K562 (cell line): ENCODE results near the gene SMURF1. TPM values are rescaled to one million over a fixed set of nuclear protein-coding genes. Genes with fewer than 3 reads are reported as not detected.

Source experiments
- CHD2 ChIP-seq: IDR thresholded peaks from 2 replicates; pipeline ENCODE4 v1.6.1; 2011; ENCODE audit warnings: low read depth, low read length
- E2F4 ChIP-seq: sonication (generic); formaldehyde crosslinking; IDR thresholded peaks from 2 replicates; pipeline ENCODE4 v1.8.0; 2022; ENCODE audit warnings: mild to moderate bottlenecking, low read depth, missing genetic modification reagents
- HCFC1 ChIP-seq: IDR thresholded peaks from 2 replicates; pipeline ENCODE4 v1.6.1; 2012; ENCODE audit warnings: low read depth, low read length, improper control_type of control experiment
- HMGXB4 ChIP-seq: sonication (generic); formaldehyde crosslinking; IDR thresholded peaks from 2 replicates; pipeline ENCODE4 v1.8.1; 2023; ENCODE audit warnings: mild to moderate bottlenecking, missing genetic modification reagents
- JUNB ChIP-seq: fragments of 450-650 bp; formaldehyde crosslinking; conservative IDR thresholded peaks from 2 replicates; pipeline ENCODE4 v1.4.0; 2020; ENCODE audit warnings: mild to moderate bottlenecking
- MITF ChIP-seq: IDR thresholded peaks from 2 replicates; pipeline ENCODE4 v1.6.1; 2014; ENCODE audit warnings: antibody characterized with exemption
- NRF1 ChIP-seq, 2 experiments: fragments of 450-650 bp; IDR thresholded peaks in 1 of 2; conservative IDR thresholded peaks in 1 of 2; 2 replicates each; pipeline ENCODE4 v1.6.1; 2014; ENCODE audit warnings: mild to moderate bottlenecking in 2 of 2
- PKNOX1 ChIP-seq: fragments of 450-650 bp; IDR thresholded peaks from 2 replicates; pipeline ENCODE4 v1.6.1; 2016
- PTBP1 ChIP-seq: fragments of 200-400 bp; formaldehyde crosslinking; IDR thresholded peaks from 2 replicates; pipeline ENCODE4 v1.6.1; 2017; ENCODE audit warnings: low read depth, low read length
- SMAD3 ChIP-seq: fragments of 450-650 bp; formaldehyde crosslinking; conservative IDR thresholded peaks from 2 replicates; pipeline ENCODE4 v1.4.0; 2020; ENCODE audit warnings: mild to moderate bottlenecking
- XRCC5 ChIP-seq: fragments of 200-400 bp; formaldehyde crosslinking; IDR thresholded peaks from 2 replicates; pipeline ENCODE4 v1.6.1; 2017; ENCODE audit warnings: low read depth, mild to moderate bottlenecking, low read length
- ZNF280B ChIP-seq: fragments of 250-450 bp; sonication (Bioruptor Pico); IDR thresholded peaks from 2 replicates; pipeline ENCODE4 v1.5.1; 2021; ENCODE audit warnings: mild to moderate bottlenecking
- ZNF592 ChIP-seq: fragments of 450-650 bp; IDR thresholded peaks from 2 replicates; pipeline ENCODE4 v1.6.1; 2017; ENCODE audit warnings: antibody characterized with exemption, mild to moderate bottlenecking
- ZNF764 ChIP-seq: fragments of 250-450 bp; sonication (Bioruptor Pico); IDR thresholded peaks from 2 replicates; pipeline ENCODE4 v1.4.0; 2020; ENCODE audit warnings: low read depth, mild to moderate bottlenecking, moderate library complexity
- polyA plus RNA-seq, 8 experiments: library from polyadenylated mRNA; depleted of rRNA in 4 of 8; stranded (reverse) in 5 of 8; unstranded in 3 of 8; fragments of >200 nt; fragmentation: Nextera tagmentation in 2 of 8; fragmentation: Illumina TruSeq in 1 of 8; extraction: Ambion mirVana in 2 of 8; extraction: Trizol in 1 of 8; gene quantifications; 2 replicates each; pipeline versions ENCODE4 v1.2.1 to v1.2.3, GENCODE V29; 2011 to 2014; ENCODE audit warnings: inconsistent platforms in 1 of 8, missing spikeins in 1 of 8
- total RNA-seq, 7 experiments: library from RNA; depleted of rRNA in 6 of 7; stranded (reverse); fragments of >200 nt in 6 of 7; fragmentation: Illumina TruSeq in 2 of 7; extraction: Trizol in 2 of 7; gene quantifications; 2 replicates each; pipeline versions ENCODE4 v1.2.1 to v1.2.3, GENCODE V29; 2011 to 2021; ENCODE audit warnings: low replicate concordance in 1 of 7

Gene SMURF1
- total and polyA plus RNA-seq, 9 of the 15 experiments (the other 6 are each of a cell fraction or from before 2014, with no cell fraction given): 1.0 to 20.1 (median 12.6) TPM

GRCh38 chr7:99143853-99144672, at the start of gene SMURF1 (continued):
- TF ChIP-seq PKNOX1 (peak; percentile 46), JUNB (no peak), HCFC1 (no peak), PTBP1 (no peak), MITF (no peak), SMAD3 (0 out of 2 replicates have a peak, but pooled peaks have one; percentile 41), ZNF592 (peak; percentile 48; the same call in 1 of the 2 replicates), ZNF280B (CRISPR knock-in tag) (0 out of 2 replicates have a peak, but pooled peaks have one; percentile 50), HMGXB4 (CRISPR knock-in tag) (0 out of 2 replicates have a peak, but pooled peaks have one; percentile 16), NRF1 (conservative IDR thresholded peaks at IDR 0.05 in 1 of 2, IDR thresholded peaks at IDR 0.05 in 1 of 2) (peak; percentile 73 to 76; a peak in 3 of 4 replicates), ZNF764 (CRISPR knock-in tag) (0 out of 2 replicates have a peak, but pooled peaks have one; percentile 44), E2F4 (CRISPR knock-in tag) (no peak), CHD2 (no peak), XRCC5 (no peak)
